GM20431 (cell line): ENCODE data around the gene INO80D.
"Not testable (repeated sequence)": the region's sequence is repeated elsewhere in the genome, so short reads cannot be mapped to it uniquely, and the experiment has no call there.

Experiments used
- in situ Hi-C: fragments of 300-500 bp; cut with MseI, MboI; formaldehyde crosslinking; loops from one replicate; pipeline ENCODE4 v1.15.0; 2020; ENCODE audit warnings: low sequenced_read_pairs; ENCODE audit not compliant: unreplicated experiment

INO80D gene, protein sequence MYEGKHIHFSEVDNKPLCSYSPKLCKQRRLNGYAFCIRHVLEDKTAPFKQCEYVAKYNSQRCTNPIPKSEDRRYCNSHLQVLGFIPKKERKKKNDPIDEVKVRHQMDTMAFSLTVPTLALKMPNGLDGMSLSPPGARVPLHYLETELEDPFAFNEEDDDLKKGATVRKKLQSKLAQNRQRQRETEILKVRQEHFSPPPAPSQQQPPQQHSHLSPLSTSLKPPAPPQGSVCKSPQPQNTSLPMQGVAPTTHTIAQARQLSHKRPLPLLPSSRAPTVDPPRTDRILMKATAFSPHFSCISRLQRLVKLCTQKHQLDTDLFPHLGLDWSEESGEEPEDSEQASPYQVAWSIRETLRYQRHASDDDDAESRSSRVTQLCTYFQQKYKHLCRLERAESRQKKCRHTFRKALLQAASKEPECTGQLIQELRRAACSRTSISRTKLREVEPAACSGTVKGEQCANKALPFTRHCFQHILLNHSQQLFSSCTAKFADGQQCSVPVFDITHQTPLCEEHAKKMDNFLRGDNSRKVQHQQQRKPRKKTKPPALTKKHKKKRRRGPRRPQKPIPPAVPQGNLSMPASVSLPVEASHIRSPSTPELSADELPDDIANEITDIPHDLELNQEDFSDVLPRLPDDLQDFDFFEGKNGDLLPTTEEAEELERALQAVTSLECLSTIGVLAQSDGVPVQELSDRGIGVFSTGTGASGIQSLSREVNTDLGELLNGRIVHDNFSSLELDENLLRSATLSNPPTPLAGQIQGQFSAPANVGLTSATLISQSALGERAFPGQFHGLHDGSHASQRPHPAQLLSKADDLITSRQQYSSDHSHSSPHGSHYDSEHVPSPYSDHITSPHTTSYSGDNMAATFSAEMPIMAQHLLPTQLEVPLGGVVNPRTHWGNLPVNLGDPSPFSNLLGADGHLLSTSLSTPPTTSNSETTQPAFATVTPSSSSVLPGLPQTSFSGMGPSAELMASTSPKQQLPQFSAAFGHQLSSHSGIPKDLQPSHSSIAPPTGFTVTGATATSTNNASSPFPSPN

DNA sequence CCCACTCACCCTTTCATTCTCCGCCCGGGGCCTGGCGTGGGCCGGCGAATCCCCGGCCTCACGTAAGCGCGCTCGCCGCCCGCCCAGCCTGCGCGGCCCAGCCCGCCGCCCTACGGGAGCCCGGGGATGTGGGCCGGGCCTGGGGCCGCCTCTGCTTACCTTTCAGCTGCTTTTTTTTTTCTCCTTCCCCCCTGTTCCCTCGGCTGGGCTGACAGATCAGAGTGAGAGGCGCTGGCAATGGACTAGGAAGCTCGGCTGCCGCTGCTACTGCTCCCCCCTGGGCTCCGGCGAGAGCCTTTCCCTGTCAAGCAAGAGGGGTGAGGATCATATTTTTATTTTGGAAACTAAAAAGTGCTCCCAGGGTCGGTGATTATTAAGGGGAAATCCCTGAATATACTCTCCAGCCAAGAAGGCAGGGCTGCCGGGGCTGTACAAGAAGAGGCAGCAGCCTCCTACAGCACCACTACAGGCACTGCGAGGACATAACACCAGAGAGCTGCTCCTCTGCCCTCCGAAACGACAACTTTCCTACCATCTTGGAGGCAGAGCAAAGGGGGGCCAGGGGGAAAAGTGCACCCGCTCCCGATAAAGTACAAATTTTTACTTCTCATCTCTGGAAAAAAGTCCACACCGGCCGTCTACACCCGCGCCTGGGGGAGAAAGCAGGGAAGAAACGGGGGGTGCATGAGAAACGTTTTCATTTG is at the start of gene INO80D:
Gene INO80D (minus strand): TSS at position 433 of the 704 bp plus-strand sequence. CDS start 23,158 bp downstream, outside the sequence.
- in situ Hi-C loops: no loop called here

DNA sequence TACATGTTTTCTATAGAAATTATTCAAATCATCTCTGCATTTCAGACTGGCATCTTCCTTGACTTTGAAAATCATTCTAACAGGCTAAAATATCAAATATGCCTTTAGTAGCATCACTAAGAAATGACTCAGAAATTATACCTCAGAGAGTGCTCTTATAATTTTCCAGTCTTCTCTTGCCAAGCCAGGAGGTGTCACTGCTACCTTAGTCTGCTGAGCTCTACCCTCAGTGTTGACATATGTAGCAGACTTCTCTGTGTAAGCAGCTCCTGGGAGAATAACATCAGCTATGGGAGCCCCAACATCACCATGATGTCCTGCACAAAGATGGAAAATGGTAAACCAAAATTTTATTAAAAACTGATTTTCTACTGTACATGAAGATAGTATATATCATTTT is 41.7 kb upstream of the INO80D start:
- in situ Hi-C loops: no loop called here

DNA sequence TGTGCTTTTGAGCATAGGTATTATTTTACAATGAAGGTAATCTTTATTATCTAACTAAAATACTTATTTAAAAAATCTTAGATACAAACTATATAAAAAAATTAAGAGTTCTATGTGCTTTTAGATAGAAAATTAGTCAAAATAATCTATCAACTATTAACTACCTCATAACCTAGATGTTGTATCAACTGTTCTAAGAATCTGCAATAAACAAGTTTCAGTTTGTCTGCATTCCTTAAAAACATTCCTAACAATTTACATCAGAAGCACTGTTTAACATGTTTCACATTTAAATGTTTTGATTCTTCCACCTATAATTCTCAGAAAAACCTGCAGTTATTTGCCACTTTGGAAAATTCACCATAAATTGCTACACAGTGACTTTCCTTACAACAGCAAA is 39.9 kb upstream of the INO80D start:
- in situ Hi-C loops: no loop called here

DNA sequence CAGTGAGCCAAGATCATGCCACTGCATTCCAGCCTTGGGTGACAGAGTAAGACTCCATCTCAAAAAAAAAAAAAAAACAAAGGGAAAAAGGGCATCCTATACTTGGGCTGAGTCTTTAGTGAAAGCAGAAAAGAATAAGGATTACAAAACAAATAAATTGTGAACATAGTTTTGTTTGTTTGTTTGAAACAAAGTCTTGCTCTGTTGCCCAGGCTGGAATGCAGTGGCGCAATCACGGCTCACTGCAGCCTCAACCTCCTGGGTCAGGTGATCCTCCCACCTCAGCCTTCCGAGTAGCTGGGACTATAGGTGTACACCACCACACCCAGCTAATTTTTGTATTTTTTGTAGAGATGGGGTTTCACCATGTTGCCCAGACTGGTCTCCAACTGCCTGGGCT is 36.6 kb upstream of the INO80D start:
- in situ Hi-C loops: not testable (repeated sequence)

DNA sequence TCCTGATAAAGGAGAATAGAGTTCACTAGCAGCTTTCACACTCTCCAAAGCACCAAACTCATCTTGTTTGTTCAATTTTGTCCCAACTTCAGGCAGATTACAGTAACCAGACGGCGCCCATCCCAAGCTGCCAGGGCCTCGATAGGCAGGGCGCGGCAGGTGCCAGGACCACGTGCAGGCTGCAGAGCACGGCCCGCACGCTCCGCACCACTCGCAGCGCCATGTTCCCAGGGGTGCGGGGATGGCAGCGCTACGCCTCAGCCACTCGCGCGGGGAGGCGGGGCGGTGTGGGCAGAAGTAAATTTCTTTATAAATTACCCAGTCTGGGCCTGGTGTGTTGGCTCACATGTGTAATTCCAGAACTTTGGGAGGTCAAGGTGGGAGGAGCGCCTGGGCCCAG is 30.3 kb upstream of the INO80D start:
- in situ Hi-C loops: no loop called here

DNA sequence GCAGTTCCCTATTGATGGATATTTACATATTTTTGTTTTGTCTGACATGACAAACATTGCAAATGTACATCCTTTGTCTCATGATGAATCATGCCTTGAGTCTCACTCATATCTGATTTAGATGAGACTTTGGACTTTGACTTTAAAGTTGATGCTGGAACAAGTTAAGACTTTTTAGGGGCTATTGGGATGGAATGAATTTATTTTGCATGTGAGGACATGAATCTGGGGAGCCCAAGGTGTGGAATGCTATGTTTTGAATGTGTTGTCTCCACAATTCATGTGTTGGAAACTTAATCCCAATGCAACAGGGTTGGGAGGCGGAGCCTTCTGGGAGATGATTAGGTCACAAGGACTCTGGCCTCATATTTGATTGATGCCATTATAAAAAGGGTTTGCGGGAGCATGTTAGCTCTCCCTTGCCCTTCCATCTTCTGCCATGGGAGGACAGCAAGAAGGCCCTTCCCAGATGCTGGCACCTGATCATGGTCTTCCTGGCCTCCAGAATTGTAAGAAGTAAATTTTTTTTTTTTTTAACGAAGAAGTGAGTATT is 29.1 kb upstream of the INO80D start:
- in situ Hi-C loops: no loop called here

DNA sequence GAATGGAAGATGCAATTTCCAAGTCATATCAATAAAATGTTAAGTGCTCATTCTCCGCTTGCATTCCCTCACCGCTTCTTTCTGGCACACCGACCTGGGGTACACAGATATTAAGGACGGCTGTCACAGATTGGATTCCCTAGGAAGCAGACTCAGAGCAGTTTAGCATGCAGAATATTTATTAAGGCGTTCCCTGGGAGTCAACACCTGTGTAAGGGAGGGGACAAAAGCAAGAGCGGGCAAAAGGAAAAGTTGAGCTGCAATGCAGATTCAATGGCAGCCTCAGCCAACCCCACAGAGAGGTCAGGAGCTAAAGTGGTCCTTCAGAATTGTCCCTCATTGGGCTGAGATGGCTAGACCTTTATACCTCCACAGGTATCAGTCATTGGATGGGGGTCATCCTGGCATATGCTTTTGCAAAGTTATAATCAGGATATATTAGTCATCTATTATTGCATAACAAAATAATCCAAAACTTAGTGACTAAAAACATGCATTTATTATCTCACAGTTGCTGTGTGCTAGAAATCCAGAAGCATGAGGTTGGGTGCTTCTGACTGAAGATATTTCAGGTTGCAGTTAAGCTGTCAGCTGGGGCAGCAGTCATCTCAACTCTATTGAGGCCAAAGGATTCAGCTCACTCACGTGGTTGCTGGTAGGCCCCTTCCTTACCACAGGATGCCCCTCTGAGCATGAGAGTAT is 27.0 kb upstream of the INO80D start:
- in situ Hi-C loops: no loop called here

DNA sequence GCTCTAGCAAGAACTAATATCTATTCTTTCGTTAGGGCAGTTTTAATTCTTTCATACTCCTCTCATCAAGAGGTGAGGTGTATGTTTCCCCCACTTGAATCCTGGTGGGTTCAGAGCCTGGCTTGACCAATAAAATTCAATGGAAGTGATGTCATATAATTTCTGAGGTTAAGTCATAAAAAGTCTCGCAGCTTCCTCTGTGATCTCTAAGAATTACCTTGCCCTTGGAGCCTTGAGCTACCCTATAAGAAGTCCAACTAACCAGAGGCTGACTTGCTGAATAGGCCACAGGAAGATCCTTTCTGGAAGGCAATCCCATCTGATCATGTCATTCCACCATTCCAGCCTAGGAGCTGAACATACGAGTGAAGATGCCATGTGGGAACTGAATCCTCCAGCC is 26.1 kb upstream of the INO80D start:
- in situ Hi-C loops: no loop called here

DNA sequence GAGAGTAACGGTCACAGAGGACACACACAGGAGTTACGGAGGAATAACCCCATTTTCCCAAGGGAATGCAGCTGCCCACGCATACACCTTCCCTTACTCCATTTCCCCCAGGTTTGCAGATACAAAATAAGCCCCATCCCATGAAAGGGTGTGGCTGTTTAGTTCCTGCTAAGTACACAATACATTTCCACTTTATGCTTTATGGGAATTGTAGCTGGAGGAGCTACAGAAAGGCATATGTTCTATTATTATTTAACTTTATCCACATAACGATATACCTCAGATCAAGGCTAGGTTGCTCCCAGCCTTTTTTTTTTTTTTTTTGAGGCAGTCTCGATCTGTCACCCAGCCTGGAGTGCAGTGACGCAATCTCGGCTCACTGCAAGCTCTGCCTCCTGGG is 22.7 kb upstream of the INO80D start:
- in situ Hi-C loops: no loop called here

DNA sequence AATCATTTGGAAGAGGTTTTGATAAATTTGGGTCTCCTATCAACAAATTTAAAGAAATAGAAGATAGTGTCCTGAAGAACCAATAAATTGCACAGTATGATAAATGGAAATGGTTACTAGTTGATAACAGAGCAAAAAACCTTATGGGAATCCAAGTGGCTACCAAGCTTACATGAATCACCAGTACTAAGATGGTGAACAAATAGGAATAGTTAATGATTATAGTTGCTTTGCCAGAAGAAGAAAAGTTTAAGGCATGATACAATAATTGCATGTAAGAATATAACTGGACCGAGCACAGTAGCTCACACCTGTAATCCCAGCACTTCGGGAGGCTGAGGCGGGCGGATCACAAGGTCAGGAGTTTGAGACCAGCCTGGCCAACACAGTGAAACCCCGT is 19.6 kb upstream of the INO80D start:
- in situ Hi-C loops: no loop called here

DNA sequence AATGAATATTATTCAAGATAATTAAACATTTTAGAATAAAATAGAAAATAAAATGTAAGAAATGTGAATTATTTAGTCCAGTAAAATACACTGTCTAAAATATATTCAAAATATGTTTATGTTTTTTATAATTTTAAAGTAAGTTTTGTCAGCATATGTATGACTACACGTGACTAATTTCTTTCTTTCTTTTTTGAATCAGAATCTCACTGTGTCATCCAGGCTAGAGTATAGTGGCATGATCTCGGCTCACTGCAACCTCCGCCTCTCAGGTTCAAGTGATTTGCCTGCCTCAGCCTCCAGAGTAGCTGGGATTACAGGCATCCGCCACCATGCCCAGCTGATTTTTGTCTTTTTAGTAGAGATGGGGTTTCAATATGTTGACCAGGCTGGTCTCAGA is 19.1 kb upstream of the INO80D start:
- in situ Hi-C loops: no loop called here

DNA sequence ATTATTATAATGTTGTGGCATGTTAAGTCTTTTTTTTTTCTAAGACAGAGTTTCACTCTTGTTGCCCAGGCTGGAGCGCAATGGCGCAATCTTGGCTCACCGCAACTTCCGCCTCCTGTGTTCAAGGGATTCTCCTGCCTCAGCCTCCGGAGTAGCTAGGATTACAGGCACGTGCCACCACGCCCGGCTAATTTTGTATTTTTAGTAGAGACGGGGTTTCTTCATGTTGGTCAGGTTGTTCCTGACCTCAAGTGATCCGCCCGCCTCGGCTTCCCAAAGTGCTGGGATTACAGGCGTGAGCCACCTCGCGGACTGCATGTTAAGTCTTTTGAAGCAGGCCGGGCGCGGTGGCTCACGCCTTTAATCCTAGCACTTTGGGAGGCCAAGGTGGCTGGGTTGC is 12.9 kb upstream of the INO80D start:
- in situ Hi-C loops: not testable (repeated sequence)

DNA sequence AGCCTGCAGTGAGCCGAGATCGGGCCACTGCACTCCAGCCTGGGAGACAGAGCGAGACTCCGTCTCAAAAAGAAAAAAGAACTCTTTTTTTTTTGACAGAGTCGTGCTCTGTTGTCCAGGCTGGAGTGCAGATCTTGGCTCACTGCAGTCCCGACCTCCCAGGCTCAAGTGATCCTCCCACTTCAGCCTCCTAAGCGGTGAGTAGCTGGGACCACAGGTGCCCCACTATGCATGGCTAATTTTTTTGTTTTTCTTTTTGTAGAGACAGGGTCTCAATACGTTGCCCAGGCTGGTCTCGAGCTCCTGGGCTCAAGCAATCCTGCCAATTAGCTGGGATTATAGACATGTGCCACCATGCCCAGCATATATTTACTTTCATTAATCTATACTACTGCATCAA is 12.5 kb upstream of the INO80D start:
- in situ Hi-C loops: no loop called here

DNA sequence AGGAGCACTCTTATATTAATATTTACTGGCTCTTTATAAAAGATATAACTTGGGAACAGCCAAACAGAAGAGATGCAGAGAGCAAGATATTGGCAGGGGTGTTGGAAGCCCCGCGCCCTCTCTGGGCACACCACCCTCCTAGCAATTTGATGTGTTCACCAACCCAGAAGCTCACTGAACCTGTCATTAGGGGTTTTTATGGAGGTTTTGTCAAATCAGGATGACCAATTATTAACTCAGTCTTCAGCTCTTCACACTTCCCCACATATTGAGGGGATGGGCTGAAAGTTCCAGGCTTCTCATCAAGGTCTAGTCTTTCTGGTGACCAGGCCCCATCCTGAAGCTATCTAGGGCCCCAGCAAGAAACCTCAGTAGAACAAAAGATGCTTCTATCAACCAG is 10.9 kb upstream of the INO80D start:
- in situ Hi-C loops: no loop called here

DNA sequence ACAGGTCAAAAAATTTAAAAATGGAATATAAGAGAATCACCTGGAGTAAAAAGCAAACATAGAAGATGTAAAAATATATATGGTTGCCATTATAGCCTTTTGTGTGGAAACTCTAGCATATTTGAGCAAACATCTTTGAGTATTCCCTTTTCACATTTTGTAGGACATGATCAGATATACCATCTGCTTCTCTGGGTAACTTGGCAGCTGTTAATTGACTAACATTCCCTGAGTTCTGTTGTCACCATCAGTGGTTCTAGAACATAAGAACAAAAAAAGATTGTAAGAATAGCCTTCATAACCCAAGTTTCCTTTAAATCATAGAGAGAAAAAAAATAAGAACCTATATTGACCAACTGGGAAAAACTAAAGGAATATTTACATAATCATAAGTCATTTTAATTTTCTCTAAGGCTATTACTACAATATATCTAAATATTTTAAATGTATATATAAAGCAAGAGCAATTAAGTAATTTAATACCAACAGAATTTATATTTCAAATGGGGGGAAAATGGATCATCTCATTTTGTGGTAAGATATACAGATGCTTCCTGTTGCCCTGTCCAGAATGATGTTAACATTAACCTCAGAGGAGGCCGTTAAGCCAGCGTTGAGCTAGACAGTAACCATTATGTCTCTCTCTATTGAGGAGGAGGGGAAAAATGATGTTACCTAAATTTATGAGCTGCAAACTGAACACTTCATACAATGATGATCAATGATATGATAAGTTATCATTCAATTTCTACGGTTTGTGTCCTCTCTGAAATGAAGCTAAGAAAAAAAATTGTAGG is 9.8 kb upstream of the INO80D start:
- in situ Hi-C loops: no loop called here

DNA sequence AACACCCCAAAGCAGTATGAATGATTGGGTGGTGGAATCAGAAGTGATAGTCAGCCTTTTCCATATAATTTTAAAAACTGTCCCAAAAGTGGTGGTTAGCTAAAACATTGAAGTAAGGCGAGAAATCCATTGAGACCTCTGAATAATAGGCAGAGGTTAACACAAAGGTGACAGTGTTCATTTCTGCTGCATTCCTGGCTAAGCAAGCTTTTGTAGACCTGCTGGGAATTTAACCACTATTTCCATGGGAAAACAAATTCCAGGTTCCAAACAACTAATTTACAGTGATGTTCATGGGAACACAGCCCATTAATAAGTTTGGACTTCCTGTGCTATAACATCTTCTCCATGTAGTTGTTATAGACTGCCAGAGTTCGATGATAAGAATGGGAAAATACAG is 6.3 kb upstream of the INO80D start:
- in situ Hi-C loops: no loop called here

DNA sequence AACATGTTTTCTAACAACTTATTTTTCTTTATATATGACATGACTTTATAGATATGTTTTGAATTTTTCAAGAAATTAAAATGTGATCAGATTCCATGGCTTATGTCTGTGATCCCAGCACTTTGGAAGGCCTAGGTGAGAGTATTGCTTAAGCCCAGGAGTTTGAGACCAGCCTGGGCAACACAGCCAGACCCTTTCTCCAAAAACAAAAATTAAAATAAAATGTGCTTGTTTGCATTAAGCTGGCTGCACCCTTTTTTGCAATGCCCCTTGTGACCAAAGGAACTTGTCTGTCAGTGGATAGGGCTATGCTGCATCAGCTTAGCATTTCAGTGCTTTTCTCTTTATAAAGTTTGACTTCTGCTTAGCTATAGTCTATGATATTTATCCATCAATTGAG is 2.3 kb upstream of the INO80D start:
- in situ Hi-C loops: no loop called here

DNA sequence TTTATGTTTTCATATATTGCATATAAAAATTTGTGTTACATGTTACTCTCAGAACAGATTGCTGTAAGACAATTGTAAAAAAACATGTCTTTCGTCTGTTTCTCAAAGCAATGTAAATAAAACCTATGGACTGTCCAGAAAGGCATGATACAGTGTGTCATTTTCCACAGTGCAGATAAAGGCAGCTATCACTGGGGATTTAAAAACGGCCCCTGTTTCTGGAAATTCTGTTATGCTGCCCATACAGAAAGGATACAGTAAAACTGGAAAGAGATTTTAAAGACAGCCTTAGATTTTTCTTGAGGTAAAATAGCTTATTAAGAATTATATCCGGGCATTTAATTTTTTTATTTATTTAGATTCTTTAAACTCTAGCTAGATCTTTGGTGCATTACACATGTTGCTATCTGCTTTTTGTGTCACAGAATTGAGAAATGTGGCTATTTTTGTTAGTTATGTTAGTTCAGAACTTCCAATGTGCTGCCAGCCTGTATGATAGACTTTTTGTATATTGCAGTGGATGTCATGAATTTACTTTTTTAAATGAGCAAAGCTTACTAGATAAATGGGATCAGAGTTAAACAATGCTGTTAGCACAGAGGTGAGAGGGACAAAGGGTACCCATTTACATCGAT is 859 bp upstream of the INO80D start:
- in situ Hi-C loops: no loop called here
